Activated CD8-positive, alpha-beta memory T cell treated with anti-CD3 and anti-CD28 coated beads for 24 hours (primary cell): ENCODE results near the gene MYRFL.
"Not testable (repeated sequence)": the region's sequence is repeated elsewhere in the genome, so short reads cannot be mapped to it uniquely, and the experiment has no call there.

Experiments used
- DNase-seq: peaks from one replicate; pipeline ENCODE4 v3.0.0-alpha.2; 2020

MYRFL gene

GRCh38 chr12:69824966-69825560 lies at the start of gene MYRFL:
Gene MYRFL (plus strand): TSS chr12:69825227. CDS start chr12:69825518, 291 bp downstream.
- DNase-seq, result no peak

GRCh38 chr12:69779928-69780327 lies 45.1 kb upstream of the MYRFL start:
- no peak for DNase-seq

DNA sequence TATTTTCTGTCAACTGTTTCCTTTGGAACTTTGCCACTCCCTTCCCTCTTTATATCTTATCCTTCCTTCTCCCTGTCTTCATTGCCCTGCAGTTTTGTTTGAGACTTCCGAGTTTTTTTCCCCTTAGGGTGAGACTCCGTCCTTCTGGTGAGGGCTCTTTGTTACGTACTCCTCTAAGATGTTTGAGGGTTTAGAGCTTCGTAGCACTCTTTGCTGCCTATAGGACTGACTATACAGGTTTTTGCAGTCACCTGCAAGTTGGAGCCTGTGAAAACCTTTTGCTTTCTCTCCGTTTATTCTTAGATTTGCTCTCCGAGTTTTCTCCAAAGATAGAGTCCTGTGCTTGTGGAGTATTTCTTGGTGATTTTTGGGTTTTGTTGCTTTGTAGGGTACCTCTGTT lies 41.7 kb upstream of the MYRFL start:
- no peak for DNase-seq

- DNase-seq, result no peak
These were observed 35.7 kb upstream of the MYRFL start for GRCh38 chr12:69789351-69789750.

DNA sequence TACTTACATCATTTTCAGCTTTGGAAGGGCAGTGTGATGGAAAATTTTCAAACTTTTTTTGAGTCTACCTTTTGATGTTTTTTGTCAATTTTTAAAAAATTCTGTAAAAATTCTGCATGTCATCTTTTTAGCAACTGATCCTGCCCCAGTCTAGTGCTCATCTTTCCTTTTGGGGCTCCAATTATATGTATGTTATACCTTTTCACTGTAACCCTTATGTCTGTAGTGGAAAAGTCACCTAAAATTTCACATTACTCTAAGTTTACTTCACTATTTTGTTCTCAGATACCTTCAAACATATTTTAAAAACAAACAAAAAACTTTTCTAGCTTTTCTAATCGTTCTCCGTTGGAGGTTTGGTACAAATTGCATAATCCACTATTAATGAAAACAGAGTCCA lies 32.5 kb upstream of the MYRFL start:
- no peak for DNase-seq

DNA sequence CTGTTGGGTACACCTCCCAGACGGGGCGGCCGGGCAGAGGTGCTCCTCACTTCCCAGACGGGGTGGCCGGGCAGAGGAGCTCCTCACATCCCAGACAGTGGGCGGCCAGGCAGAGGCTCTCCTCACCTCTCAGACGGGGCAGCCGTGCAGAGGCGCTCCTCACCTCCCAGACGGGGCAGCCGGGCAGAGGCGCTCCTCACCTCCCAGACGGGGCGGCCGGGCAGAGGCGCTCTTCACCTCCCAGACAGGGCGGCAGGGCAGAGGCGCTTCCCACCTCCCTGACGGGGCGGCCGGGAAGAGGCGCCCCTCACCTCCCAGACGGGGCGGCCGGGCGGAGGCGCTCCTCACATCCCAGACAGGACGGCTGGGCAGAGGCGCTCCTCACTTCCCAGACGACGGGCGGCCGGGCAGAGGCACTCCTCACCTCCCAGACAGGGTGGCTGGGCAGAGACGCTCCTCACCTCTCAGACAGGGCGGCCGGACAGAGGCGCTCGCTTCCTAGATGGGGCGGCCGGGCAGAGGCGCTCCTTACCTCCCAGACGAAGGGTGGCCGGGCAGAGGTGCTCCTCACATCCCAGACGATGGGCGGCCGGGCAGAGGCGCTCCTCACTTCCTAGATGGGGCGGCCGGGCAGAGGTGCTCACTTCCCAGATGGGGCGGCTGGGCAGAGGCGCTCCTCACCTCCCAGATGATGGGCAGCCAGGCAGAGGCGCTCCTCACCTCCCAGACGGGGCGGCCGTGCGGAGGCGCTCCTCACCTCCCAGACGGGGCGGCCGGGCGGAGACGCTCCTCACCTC lies 17.7 kb upstream of the MYRFL start:
- not testable (repeated sequence) for DNase-seq

- DNase-seq, result no peak
These were observed 14.0 kb upstream of the MYRFL start for GRCh38 chr12:69810870-69811498.

DNA sequence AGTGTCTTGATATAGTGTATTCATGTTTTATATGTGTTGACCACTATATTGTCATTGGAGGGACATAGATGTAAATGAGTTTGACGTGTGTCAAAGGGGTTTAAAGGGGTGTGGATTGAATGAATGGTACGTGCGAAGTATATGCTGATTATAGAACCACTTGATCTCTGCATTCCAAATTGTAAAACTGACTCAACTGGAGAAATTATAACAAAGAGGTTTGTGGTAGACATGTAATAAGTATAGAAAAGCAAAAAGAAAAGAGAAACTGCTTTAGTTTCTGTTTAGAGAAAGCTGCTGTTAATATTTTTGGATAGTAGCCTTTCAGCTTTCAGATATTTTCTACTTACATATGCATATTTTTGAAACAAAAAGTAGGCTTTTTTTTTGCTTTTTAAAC lies 8.9 kb upstream of the MYRFL start:
- no peak for DNase-seq

- no peak for DNase-seq
These were observed 4.0 kb upstream of the MYRFL start for GRCh38 chr12:69821032-69821455.

DNA sequence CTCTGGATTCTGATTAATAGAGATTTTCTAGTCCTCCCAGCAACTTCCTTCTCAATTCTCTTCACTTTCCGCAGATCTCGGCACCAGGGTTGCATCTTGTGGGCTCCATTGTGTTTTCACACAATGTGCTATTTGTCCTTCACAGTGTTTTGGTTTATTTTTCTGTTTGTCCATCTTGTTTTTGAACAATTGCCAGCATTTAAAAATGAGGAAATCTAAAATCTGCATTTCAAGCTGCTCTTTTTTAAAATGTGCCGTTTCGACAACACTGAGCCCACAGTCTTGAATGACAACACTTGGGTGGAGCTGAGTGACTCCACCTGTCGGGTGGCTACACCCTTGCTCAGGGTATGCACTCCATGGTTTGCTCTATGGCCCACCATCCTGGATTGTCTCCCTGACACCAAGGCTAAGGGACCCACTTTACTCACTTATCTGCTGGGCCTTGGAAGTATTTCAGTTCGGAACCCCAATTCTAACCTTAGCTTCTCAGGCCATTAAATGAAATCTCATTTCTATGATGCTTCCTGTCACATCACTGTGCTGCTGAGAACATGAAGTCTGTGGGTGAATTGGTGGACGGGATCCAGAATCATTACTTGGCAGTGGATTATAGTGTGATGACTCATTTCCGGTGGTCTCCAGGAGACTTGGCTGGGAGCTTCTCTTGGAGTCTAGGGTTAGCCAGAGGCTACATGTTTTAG lies 3.4 kb upstream of the MYRFL start:
- no peak for DNase-seq

- DNase-seq, result no peak
These were observed 2.7 kb upstream of the MYRFL start for GRCh38 chr12:69822201-69822860.

GRCh38 chr12:69824028-69824427 lies 999 bp upstream of the MYRFL start:
- DNase-seq, result no peak

- no peak for DNase-seq
These were observed 3.9 kb downstream of the MYRFL start for GRCh38 chr12:69828897-69829296.

- no peak for DNase-seq
These were observed 8.7 kb downstream of the MYRFL start for GRCh38 chr12:69833696-69834095.

DNA sequence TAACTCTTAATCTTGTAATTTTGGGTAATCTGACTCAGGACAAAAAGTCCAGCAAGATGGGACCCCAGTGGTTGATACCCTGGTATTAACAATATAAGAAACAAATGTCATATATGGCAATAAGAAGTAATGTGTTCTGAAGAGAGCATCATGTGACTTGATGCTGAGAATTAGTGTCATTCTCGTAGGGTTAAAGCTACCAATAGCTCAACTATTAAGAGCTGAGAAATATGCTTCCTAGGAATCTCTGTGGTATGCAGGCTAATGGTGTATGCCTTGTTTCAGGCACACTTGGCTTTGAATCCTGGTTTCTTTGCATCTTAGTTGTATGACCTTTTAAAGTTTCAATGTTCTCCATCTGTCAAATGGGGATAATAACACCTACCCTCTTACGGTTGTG lies 9.1 kb downstream of the MYRFL start:
- DNase-seq, result no peak

DNA sequence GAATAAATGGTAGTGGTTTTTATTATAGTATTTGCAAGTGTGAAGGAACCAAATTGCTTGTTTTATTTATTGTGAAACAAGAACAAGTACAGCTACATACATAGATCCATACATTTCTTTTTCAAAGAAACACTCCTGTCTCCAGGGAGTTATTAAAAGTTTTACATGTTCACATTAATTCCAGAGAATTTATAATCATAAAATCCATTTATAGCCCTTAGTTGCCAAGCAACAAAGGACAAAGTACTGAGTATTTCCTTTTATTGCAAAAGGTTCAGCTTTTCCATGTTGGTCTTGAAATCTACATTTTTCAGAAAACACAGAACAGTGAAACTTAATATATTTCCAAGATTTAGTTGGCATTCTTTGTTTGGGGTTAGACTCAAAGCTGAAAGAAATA lies 9.5 kb downstream of the MYRFL start:
- DNase-seq, result no peak

DNA sequence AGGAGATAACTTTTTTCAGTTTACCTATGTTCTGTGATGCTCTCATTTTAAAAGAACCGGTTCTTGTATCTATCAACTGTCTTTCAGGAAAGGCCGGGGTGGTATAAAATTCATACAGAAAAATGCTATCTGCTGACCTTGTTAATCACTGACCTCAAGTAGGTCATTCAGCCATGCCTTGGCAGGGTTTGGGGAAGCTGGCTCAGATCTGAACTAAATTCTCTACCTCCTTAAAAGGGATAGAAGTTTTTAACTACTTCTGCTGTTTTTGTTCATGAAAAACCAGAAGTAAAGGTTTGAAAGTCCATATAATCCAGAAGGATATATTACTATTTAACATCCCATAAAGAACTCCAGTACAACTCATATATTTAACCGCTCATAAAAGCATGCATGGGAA lies 10.1 kb downstream of the MYRFL start:
- DNase-seq, result no peak

GRCh38 chr12:69836015-69836414 lies 11.0 kb downstream of the MYRFL start:
- no peak for DNase-seq

DNA sequence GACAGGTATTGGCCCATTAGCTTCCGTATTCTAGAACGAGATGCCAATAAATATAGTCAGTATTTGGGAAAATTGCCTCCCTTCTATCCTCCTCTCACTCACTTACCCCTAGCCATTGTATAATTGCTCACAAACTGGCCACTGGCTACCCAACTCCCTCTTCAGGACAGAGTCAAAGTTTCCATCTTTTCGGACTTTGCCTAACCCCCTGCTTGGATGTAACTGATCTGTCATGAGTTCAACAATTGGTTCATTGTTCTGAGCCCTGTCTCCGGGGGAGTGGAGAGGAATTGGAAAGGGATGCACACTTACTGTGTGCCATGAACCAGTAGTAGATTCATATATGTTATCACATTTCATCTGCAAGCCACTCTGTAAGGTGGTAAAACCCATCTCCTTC lies 12.2 kb downstream of the MYRFL start:
- DNase-seq, result no peak

GRCh38 chr12:69837657-69838415 lies 12.8 kb downstream of the MYRFL start:
- DNase-seq, result no peak

DNA sequence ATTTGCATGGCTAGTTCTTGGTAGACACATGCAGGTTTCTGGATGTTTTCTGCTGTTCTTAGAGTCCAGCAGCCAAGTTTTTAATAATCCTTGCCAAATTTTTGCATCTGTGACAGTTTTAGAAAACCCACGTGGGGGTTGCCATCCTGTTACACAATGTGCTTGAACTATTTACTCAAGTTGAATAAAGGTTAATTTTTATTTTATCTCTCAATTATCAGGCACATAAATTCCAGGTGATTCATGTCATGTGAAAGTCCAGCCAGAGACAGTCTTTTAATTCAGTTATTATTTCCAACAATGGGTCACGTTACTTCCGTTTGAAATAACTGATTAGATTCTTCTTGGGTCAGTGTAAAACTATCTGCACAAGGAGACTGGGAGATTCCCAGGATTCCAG lies 15.7 kb downstream of the MYRFL start:
- no peak for DNase-seq

DNA sequence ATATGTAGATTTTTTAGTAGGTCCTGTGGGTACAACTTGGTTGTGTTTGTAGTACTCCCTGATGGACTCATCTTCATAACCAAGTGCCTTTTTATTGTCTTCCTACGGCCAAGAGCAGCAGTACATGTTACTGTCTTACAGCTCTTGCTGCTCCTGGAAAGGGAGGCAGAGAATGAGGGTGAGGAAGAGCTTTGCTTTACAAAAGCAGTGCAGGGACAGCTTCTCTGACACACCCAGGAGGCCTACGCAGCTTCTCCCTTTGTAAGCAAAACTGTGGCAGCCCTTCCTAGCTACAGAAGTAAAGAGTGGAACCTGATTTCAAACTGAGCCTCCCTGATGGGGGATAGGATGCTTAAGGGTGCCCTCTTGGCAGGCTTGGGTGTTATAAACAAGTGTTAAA lies 18.6 kb downstream of the MYRFL start:
- DNase-seq, result no peak
